ENCODE measurements around the gene KAT8. TPM values are rescaled to one million over a fixed set of nuclear protein-coding genes. Genes with fewer than 3 reads are reported as not detected.

KAT8 gene
- total and polyA plus RNA-seq, 2 of the 4 experiments (the other 2 are of a cell fraction): 19.4 to 27.4 TPM

GRCh38 chr16:31135535-31136286 is 18.2 kb downstream of the KAT8 start, which contains the start of gene PRSS8:
Gene PRSS8 (minus strand): TSS chr16:31135727. CDS start chr16:31135498, 229 bp downstream.
- no peak within 1 kb of the TSS for H4K91ac ChIP-seq (ENCODE audit: insufficient read depth, low read depth, low read length)
- H3K9me3 ChIP-seq (ENCODE audit: control insufficient read depth, insufficient read depth, low read length): no peaks in the 10 kb centered on the region
- no peak within 1 kb of the TSS for H3K18ac ChIP-seq (ENCODE audit: low read depth, low read length)
- ChIA-PET POLR2A (ENCODE audit: unreplicated experiment) (no interaction called here), CTCF (no interaction called here)
- H3K4me3 ChIP-seq (ENCODE audit: insufficient read depth, low read depth, low read length): no peak within 1 kb of the TSS
- DNase-seq (no peak), ATAC-seq (ENCODE audit: low read depth) (no peak)
- no peak within 1 kb of the TSS for H2BK20ac ChIP-seq (ENCODE audit: low read depth, low read length)
- H3K4me1 ChIP-seq (ENCODE audit: control insufficient read depth, insufficient read depth, low read length): peaks cover 14% of the 10 kb centered on the region
- no peak within 1 kb of the TSS for H3K4me2 ChIP-seq (ENCODE audit: low read depth, low read length)
- H3K36me3 ChIP-seq (ENCODE audit: control insufficient read depth, insufficient read depth, low read length): peaks cover 9% of the 10 kb centered on the region
- H3K9ac ChIP-seq (ENCODE audit: low read depth, low read length): no peak within 1 kb of the TSS
- intact Hi-C loops (cut with micrococcal nuclease) (no loop called here), dilution Hi-C loops (cut with HindIII; ENCODE audit: low sequenced_read_pairs, unreplicated experiment) (no loop called here), in situ Hi-C loops (cut with MboI; ENCODE audit: low sequenced_read_pairs) (no loop called here)
- no peak within 1 kb of the TSS; the same call in 1 of the 2 replicates for H3K14ac ChIP-seq (replicated peaks; ENCODE audit: low read depth, low read length)
- H2BK120ac ChIP-seq (ENCODE audit: low read depth, low read length): 0 out of 2 replicates have a peak within 1 kb of the TSS, but pooled peaks have one; percentile 23
- no peaks in the 10 kb centered on the region; the same call in 1 of the 2 replicates for H3K27me3 ChIP-seq (ENCODE audit: control insufficient read depth, insufficient read depth, low read length)
- no peak within 1 kb of the TSS for H3K56ac ChIP-seq (ENCODE audit: extremely low read depth, insufficient read depth, low read length)
- 59% methylated on average over 13 of the region's 22 CpGs; no CpG with 5 or more reads in 1 of the 2 experiments for WGBS, 2 experiments (ENCODE audit: extremely low coverage in 2 of 2, insufficient read length in 1 of 2)
- H4K5ac ChIP-seq (ENCODE audit: low read depth, low read length): no peak within 1 kb of the TSS
- peak within 1 kb of the TSS; percentile 59; the same call in 1 of the 2 replicates for H2AK5ac ChIP-seq (ENCODE audit: low read depth, low read length)
- H3K9me1 ChIP-seq (ENCODE audit: insufficient read depth, low read length): peaks cover 11% of the 10 kb centered on the region
- no peak within 1 kb of the TSS for H2BK5ac ChIP-seq (ENCODE audit: low read depth, low read length, poor library complexity, severe bottlenecking)
- no peak within 1 kb of the TSS for H4K8ac ChIP-seq (ENCODE audit: low read depth in 2 of 2, low read length in 2 of 2)
- H3K4ac ChIP-seq (ENCODE audit: low read depth, low read length): no peak within 1 kb of the TSS
- no peaks in the 10 kb centered on the region for H4K20me1 ChIP-seq (ENCODE audit: insufficient read depth, low read length)
- no TSS peak for BruUV-seq (replicated peaks)
- no peak within 1 kb of the TSS for H2BK15ac ChIP-seq (ENCODE audit: low read depth, low read length)
- 0 out of 2 replicates have a peak within 1 kb of the TSS, but pooled peaks have one; percentile 53 for H3K23ac ChIP-seq (ENCODE audit: low read depth, low read length)
- H2AK9ac ChIP-seq (replicated peaks; ENCODE audit: low read depth, low read length, poor library complexity): peak within 1 kb of the TSS; percentile 42
- H2AFZ ChIP-seq (replicated peaks; ENCODE audit: low read length, poor library complexity): peak within 1 kb of the TSS; percentile 44
- no peak within 1 kb of the TSS for H3K27ac ChIP-seq (ENCODE audit: insufficient read depth, low read length)
- peaks cover 0 to 7% of the 10 kb centered on the region in 2 experiments; a peak in 1 of 4 replicates for H3K79me1 ChIP-seq (ENCODE audit: low read depth in 1 of 2, low read length in 2 of 2)
- TF ChIP-seq RCOR1 (IDR thresholded peaks at IDR 0.05; ENCODE audit: insufficient replicate concordance, low read length) (no peak), SMC3 (IDR thresholded peaks at IDR 0.05; ENCODE audit: low read depth, low read length) (no peak), BHLHE40 (IDR thresholded peaks at IDR 0.05; ENCODE audit: low read depth, low read length) (no peak), CTCF (conservative IDR thresholded peaks at IDR 0.05; ENCODE audit: low read depth, low read length) (no peak), USF2 (IDR thresholded peaks at IDR 0.05; ENCODE audit: low read depth, low read length) (no peak), POLR2A (IDR thresholded peaks at IDR 0.05; ENCODE audit: low read depth, low read length) (no peak), CHD1 (IDR thresholded peaks at IDR 0.05; ENCODE audit: low read depth, low read length) (no peak), RFX5 (IDR thresholded peaks at IDR 0.05; ENCODE audit: low read depth, low read length) (no peak), FOS (IDR thresholded peaks at IDR 0.05; ENCODE audit: low read depth, low read length) (no peak), ELK1 (IDR thresholded peaks at IDR 0.05; ENCODE audit: borderline replicate concordance, low read depth, low read length) (no peak), NFE2L2 (IDR thresholded peaks at IDR 0.05; ENCODE audit: low read depth, low read length) (no peak), RAD21 (IDR thresholded peaks at IDR 0.05; ENCODE audit: low read length) (no peak), MAFK (IDR thresholded peaks at IDR 0.05; ENCODE audit: low read depth, low read length) (no peak), CEBPB (IDR thresholded peaks at IDR 0.05; ENCODE audit: low read depth, low read length) (no peak), MAZ (IDR thresholded peaks at IDR 0.05; ENCODE audit: borderline replicate concordance, low read depth, low read length) (no peak)
